NCI-H1105 (cell line): ENCODE measurements around the gene SCIN.
"Not testable (repeated sequence)": the region's sequence is repeated elsewhere in the genome, so short reads cannot be mapped to it uniquely, and the experiment has no call there.

Experiments
- DNase-seq: peaks from one replicate; lab custom pipeline; 2025; lab: John Stamatoyannopoulos, UW

The SCIN gene

DNA sequence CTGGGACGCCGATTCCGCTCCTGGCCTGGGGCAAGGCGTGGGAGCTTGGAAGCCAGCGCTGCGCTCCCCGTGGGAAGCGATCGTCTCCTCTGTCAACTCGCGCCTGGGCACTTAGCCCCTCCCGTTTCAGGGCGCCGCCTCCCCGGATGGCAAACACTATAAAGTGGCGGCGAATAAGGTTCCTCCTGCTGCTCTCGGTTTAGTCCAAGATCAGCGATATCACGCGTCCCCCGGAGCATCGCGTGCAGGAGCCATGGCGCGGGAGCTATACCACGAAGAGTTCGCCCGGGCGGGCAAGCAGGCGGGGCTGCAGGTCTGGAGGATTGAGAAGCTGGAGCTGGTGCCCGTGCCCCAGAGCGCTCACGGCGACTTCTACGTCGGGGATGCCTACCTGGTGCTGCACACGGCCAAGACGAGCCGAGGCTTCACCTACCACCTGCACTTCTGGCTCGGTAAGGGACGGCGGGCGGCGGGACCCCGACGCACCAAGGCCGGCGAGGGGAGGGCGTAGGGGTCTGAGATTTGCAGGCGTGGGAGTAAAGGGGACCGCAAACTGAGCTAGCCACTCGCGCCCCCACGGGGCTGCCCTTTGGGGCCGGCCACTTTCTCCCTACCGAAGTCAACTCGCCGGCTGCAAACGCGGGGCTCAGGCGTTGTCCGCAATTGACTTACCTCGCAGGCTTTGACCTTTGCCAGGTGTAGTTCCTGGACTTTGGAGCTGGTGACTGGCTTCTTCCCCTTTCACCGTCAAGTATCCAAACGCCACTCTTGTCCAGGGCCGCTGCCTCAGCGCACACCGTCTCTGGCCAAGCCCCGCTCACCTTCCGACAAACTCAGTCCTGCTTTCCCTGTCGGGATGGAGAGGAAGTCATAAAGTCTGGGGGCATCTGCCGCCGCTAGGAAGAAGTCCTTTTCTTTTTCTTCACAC, at the start of gene SCIN:
SCIN (plus strand) TSS at position 187 of the 928 bp plus-strand sequence; CDS start at position 254, 67 bp downstream.
- DNase-seq, result no peak

DNA sequence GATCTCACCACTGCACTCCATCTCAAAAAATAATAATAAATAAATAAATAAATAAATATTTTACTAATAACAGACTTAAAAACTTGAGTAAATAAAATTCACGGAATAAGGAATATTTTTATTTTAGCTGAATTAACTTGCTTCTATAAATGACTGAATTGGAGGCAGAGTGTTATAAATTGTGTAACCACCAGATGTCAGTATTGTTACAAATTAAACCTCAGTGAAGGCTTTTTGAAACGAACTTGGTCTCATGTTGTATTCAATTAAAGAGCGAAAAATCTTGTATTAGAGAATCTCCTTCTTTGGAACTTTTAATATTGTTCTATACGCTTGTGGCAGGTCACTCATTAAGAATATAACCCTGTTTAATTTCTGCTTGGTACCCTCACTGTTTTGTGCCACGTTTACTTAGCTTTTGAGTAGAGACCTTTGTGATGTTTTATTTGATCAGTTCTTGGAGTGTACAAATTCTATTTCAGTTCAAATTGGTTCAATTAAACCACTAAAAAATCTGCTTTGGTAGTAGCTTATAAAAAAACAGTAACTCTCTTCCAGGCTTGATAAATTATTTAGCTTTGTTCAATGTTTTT, 45.6 kb upstream of the SCIN start:
- peak; percentile 19 for DNase-seq

DNA sequence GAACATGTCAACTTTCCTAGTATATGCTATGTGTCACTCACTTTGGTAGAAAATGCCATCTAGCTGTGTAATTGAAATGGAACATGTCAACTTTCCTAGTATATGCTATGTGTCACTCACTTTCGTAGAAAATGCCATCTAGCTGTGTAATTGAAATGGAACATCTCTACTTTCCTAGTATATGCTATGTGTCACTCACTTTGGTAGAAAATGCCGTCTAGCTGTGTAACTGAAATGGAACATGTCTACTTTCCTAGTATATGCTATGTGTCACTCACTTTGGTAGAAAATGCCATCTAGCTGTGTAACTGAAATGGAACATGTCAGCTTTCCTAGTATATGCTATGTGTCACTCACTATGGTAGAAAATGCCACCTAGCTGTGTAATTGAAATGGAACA, 43.8 kb upstream of the SCIN start:
- DNase-seq, result not testable (repeated sequence)

DNA sequence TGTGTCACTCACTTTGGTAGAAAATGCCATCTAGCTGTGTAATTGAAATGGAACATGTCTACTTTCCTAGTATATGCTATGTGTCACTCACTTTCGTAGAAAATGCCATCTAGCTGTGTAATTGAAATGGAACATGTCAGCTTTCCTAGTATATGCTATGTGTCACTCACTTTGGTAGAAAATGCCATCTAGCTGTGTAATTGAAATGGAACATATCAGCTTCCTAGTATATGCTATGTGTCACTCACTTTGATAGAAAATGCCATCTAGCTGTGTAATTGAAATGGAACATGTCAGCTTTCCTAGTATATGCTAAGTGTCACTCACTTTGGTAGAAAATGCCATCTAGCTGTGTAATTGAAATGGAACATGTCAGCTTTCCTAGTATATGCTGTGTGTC, 42.9 kb upstream of the SCIN start:
- not testable (repeated sequence) for DNase-seq

DNA sequence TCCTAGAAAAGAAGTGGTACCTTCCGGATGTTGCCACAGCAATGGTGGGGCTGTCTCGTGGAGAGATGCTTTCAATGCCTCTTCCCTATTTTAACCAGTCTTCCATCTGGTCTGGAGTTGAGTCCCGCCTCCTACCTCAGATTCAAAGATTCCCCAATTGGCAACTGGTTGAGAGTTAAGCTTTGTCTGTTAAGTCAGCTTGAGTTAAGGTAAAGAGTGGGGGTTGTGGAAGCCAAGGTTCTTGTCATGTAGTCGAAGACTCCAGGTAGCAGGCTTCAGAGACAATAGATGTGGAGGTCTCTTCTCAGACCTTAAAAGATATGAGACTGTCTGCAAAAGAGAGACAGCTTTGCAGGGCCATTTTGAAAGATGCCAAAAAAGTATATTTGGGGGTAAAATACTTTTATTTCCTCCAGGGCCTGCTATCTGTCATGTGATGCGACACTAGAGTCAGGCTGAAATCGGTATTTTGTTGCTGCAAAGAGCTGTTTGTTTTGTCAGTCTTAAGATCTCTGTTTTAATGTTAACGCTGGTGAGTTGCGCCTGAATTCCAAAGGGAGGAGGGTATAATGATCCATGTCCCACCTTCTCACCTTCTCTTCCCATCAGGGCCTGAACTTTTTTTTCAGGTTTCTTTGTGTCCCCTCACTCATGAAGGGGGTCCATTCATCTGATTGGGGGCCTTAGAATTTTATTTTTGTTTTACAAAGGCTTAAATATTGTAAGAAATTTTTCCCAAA, 40.4 kb upstream of the SCIN start:
- no peak for DNase-seq

DNA sequence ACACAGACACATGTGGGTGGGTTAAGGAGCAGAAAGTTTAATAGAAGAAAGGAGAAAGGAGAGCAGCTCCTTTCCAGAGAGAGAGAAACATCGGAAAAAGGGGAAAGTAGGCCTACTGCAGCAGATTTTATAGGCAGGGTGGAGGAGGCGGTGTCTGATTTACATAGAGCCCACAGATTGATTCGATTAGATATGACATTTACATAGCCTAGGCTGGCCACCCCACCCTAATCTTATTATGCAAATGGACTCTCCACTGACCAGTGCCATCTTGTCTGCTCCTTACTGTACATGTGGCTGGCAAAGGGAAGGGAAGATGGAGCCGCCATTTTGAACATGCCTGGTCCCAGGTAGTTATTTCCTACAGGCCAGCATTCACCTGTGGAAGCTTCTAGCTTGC, 38.7 kb upstream of the SCIN start:
- DNase-seq, result no peak

DNA sequence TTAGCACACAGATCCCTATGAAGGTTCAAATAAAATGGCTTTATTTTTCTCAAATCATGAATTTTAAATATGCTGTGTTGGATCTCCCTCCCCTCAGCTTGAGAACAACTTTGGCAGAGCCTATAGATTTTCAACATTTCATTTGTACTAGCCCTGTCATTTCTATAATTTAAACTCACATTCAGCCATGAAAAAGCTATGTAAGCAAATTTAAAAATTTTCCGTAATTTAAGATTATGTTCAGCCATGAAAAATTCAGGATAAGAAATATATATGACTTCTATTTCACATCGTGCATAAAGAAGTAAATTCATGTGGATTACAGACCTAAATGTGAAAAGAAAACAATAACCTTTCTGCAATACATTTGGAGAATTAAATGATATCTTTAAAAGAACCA, 36.5 kb upstream of the SCIN start:
- no peak for DNase-seq

DNA sequence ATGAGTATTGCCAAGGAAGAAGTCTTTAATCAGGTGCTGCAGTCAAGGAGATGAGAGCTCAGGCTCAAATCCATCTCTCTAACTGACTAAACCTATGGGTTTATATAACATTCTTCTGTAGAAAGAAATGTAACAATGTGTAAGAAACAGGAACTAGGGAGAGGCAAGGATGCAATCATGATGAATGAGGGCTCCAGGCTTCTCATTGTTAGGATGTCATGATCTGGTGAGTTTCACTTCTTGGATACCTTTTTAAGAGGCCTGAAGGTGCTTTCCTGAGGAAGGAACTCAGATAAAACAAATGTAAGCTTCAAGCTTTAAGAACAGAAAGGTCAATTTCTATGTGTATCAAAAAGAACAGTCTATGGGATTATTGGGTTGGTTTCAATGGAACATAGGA, 30.8 kb upstream of the SCIN start:
- no peak for DNase-seq

DNA sequence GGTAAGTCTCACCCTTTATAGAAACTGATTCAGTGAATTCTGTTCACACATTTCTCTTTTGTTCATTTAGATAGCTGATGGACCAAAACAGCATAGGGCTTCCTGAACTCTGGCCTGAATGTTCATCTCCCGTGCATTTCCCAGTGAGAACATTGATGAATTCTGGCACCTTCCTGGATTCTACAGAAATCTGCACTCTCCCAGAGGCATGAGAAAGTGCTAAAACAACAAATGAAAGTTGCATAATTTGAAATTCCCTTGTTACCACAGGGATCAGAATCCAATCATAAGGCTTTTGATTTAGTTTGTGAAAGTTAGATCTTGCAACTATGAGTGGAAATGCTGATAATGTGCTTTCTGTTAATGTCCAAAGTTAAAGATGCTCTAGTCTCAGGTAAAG, 29.7 kb upstream of the SCIN start:
- no peak for DNase-seq

DNA sequence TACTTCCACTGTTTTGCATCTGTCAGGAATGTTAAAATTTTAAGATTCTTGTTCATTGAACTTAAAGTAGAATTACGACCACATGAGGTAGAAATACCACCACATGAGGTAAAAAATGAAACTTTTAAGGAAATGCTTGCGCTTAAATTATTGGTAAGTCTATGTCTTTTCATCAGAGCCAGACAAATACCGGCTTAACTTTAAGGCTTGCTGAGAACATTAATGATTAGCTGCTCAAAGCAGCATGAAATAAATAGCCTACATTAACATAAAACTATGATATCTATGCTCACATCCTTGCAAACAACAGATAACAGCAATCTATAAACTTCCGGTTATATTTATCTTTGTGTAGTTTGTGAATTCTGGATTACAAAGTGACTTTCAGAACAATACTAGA, 26.9 kb upstream of the SCIN start:
- no peak for DNase-seq

DNA sequence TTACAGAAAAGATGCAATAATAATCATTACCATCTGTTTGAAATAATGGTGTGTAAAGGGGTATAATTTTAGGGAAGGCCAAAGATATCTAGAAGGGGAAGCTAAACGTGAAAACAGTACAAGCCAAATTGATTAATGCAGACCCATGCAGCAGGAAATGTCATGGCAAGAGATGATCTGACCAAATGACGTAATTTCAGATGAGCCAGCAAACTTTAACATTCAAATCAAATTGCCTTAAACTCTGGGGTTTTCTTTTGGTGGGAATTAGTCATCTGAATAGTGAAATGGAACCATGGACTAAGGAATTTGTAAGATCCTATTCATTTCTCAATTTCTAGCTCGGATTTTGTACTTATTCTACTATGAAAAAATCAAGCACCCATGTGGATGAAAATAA, 21.4 kb upstream of the SCIN start:
- no peak for DNase-seq

DNA sequence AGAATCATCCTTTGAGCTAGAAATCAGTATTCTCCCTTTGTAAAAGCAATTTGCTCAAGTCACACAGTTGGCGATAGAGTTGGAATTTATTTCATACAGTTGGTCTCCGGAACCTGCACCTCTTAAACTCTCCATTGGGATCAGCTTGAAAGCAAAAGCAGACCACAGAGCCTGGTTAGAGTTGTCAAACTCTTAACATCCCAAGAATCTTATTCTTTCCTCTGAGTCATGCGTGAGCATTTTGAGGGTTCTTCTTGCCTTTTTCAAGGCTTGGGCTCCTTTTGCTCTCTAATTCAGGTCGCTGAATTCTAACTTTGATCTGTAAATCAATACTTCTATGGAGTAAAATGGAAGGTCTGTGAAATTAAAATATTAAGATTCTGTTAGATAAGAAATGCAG, 19.6 kb upstream of the SCIN start:
- DNase-seq, result no peak

DNA sequence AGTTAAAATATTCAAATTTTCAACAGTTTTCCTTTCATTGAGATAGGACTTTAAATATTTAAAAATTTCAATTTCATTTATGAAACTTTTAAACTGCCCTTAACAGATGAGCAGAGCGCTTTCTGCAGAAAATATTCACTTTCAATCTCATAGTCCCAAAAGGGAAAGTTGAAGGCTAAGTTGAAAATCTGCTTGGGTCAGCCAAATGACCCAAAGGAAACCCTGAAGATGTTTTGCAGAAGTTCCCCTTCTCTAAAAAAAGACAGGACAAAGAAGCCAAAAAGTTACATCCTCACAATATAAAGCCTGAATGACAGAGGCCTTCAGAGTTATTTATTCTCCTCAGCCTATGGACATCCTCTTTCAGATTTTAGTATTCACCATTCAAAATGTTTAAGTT, 17.6 kb upstream of the SCIN start:
- no peak for DNase-seq

DNA sequence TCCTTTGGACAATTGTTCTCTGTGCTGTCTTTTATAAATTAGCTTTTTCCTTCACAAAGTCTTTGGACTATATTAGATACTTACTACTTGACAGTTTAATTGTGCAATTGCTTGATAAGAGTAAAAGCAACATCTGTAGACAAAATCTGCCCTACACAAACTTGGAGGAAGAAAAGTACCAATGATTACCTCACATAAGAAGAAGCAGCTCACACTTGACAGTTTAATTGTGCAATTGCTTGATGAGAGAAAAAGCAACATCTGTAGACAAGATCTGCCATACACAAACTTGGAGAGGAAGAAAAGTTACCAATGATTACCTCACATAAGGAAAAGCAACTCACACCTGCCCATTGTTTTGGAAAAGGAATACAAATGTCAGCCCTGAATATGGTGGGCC, 17.1 kb upstream of the SCIN start:
- no peak for DNase-seq

DNA sequence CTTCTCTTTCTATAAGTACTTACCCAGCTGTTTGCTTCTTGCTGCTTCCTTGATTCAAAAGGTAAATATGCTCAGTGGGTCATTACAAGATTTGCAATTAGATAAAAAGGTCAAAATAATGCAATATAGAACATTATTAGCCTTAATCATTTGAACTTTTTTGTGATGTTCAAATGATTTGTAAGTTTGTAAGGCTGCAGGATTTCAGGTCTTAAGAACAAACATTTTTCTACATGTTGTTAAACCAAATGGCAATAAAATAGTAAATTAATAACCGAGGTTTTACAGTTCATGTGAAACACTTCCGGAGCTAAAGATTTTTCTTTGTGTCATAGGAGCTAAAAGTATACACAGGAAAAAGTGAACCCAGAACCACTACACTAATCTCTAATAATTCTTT, 16.2 kb upstream of the SCIN start:
- no peak for DNase-seq

DNA sequence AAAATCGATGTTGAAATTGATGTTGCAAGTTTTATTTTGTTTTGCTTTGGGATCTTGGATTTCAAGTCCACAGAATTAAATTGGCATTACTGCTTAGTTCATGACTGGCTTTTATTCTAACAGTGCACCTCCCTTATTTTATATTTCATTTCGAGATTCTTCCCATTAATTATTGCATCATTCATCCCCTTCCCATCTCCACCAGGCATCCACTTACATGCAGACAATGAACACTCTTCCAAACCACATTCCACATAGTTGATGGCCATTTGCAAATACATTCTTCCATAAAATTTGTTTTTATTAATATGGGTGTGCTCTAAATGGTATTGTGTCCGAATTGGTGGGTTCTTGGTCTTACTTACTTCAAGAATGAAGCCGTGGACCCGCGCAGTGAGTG, 15.6 kb upstream of the SCIN start:
- DNase-seq, result no peak

DNA sequence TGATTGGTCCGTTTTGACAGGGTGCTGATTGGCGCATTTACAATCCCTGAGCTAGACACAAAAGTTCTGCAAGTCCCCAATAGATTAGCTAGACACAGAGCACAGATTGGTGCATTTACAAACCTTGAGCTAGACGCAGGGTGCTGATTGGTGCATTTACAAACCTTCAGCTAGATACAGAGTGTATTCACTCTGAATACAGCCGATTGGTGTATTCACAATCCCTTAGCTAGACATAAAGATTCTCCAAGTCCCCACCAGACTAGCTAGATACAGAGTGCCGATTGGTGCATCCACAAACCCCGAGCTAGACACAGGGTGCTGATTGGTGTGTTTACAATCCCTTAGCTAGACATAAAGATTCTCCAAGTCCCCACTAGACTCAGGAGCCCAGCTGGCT, 14.8 kb upstream of the SCIN start:
- DNase-seq, result not testable (repeated sequence)

DNA sequence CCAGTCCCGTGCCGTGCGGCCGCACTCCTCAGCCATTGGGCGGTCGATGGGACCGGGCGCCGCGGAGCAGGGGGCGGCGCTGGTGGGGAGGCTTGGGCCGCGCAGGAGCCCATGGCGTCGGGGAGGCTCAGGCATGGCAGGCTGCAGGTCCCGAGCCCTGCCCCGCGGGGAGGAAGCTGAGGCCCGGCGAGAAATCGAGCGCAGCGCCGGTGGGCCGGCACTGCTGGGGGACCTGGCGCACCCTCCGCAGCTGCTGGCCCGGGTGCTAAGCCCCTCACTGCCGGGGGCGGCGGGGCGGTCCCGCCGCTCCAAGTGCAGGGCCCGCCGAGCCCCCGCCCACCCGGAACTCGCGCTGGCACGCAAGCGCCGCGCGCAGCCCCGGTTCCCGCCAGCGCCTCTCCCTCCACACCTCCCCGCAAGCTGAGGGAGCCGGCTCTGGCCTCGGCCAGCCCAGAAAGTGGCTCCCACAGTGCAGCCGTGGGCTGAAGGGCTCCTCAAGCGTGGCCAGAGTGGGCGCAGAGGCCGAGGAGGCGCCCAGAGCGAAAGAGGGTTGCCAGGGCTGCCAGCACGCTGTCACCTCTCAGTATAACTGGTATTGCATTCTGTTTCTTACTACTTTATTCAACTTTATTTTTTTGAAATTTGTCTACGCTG, 14.3 kb upstream of the SCIN start:
- DNase-seq, result not testable (repeated sequence)

DNA sequence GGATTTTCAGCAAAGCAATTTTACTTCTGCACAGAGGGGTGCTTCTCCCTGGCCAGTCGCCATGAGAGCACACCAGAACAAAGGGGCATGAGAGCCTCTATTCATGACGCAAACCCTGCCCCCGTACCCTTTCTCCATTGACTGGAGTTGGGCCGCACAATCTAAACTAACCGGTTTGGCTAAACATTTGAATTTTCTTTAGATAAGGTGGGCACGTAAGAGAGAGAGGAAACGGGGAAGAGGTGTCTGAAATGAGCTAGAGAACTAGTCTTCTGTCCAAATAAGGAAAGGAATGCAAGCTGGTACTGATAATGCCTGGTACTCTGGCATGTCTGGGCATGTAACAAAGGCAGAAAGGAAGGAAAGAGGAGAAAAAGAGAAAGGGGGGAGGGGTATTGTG, 13.2 kb upstream of the SCIN start:
- DNase-seq, result no peak

DNA sequence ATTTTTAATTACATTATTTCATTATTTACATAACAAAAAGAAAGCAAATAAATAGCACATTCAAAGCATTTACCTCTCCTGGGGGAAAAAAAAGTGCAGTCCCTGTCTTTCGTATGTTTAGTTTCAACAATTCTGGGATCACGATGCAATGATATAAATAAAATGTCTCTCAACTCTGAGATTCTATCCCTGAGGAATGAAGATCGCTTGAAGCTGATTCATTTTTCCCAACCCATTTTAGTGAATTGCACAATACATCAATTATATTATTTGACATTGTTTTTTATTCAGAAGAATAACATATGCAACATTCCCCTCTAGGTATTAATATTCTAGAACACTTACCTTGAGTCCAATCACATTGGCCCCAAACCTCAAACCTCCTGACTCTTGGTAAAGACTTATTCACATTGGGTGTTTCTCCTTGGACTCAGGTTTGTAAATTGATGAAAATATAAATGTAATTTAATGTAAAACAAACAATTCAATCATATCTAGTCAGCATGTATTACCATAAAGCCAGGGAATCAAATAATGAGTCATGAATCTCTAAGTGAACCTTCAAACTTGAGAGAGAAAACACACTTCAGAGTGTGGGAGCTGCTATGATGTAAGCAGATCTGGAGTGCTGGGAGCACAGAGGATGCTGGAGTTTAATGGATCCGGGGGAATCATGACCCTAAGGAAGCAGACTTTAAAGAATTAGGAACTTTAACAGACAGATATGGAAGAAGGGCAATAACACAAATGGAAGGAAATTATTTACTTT, 5.3 kb upstream of the SCIN start:
- no peak for DNase-seq

DNA sequence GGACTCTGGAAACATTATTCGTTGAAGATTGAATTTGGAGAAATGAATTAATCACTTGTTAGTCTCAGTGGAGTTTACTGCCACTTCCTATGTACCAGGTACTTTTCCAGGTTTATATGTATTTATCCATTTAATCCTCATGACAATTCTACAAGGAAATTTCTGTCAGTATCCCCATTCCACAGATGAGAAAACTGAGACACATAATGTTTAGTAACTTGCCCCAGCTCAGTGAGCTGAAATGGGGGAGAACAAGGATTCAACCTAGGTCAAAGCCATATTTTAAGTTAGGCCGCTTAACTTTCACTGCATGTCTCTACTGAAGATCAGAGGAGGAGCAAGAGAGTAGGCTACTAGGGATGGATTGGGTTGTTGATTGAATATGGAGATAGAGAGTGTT, 4.6 kb upstream of the SCIN start:
- DNase-seq, result no peak

DNA sequence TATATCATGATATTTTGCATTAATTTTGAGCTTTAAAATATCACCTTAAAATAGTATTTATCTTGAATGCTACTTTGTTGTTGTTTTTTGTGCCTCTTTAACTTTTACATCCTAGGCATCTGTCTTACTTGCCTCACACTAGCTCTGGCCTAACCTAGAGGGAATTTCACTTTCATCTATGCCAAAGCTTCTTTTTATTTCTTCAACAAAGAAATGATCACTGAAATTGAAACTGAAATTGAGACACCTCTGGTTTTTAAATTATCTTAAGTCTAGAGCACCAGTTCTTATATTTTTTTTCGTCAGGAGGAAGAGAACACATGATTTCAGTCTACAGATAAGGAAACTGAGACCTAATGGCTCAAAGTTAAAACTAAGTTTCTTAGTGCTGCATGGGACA, 3.5 kb upstream of the SCIN start:
- no peak for DNase-seq
